IMR-90 (cell line): ENCODE results near the gene PPM1G. TPM values are rescaled to one million over a fixed set of nuclear protein-coding genes. Genes with fewer than 3 reads are reported as not detected.

ENCODE experiments used
- ATAC-seq: fragments of 200-7000 bp; cut with Tn5 transposase; 2 replicates; pipeline ENCODE4 v1.9.1; 2020; ENCODE audit warnings: low read depth, mild to moderate bottlenecking, moderate library complexity
- BruUV-seq: library from RNA; stranded (reverse); fragments of 400-500 nt; replicated peaks from 2 replicates; lab custom pipeline; 2021; lab: Mats Ljungman, UMichigan
- CTCF ChIA-PET: fragments of 300-600 bp; formaldehyde crosslinking; extraction: SDS; loops from one replicate; lab custom pipeline; 2021; ENCODE audit warnings: antibody characterized with exemption; lab: Yijun Ruan, JAX
- POLR2A ChIA-PET: fragments of 300-600 bp; sonication (Branson Sonifier 250); formaldehyde crosslinking; loops from one replicate; lab custom pipeline; 2022; ENCODE audit warnings: antibody characterized with exemption; ENCODE audit not compliant: unreplicated experiment; lab: Charles Lee
- DNase-seq: peaks from one replicate; pipeline ENCODE4 v3.0.0; 2013
- H2AFZ ChIP-seq: replicated peaks from 2 replicates; pipeline ENCODE3; 2013; ENCODE audit warnings: low read length, mild to moderate bottlenecking; ENCODE audit not compliant: poor library complexity
- H2AK5ac ChIP-seq: 2 replicates; pipeline ENCODE4 v1.6.1; 2013; ENCODE audit warnings: low read depth, low read length, inconsistent platforms
- H2AK9ac ChIP-seq: replicated peaks from 2 replicates; pipeline ENCODE3; 2013; ENCODE audit warnings: mild to moderate bottlenecking, low read depth, low read length, moderate library complexity; ENCODE audit not compliant: poor library complexity
- H2BK120ac ChIP-seq: 2 replicates; pipeline ENCODE4 v1.6.1; 2013; ENCODE audit warnings: low read depth, low read length, inconsistent platforms
- H2BK15ac ChIP-seq: 3 replicates; pipeline ENCODE4 v1.6.1; 2013; ENCODE audit warnings: low read depth, low read length, inconsistent platforms
- H2BK20ac ChIP-seq: 2 replicates; pipeline ENCODE4 v1.6.1; 2013; ENCODE audit warnings: low read depth, mild to moderate bottlenecking, inconsistent platforms, low read length, moderate library complexity
- H2BK5ac ChIP-seq: 2 replicates; pipeline ENCODE4 v1.6.1; 2013; ENCODE audit warnings: mild to moderate bottlenecking, low read depth, low read length, inconsistent platforms; ENCODE audit not compliant: poor library complexity, severe bottlenecking
- H3K14ac ChIP-seq: replicated peaks from 2 replicates; pipeline ENCODE4 v1.6.1; 2013; ENCODE audit warnings: low read depth, low read length, inconsistent platforms
- H3K18ac ChIP-seq: 2 replicates; pipeline ENCODE4 v1.6.1; 2013; ENCODE audit warnings: low read depth, low read length, control low read depth
- H3K23ac ChIP-seq: 2 replicates; pipeline ENCODE4 v1.6.1; 2013; ENCODE audit warnings: low read depth, low read length, inconsistent platforms
- H3K27ac ChIP-seq: 2 replicates; pipeline ENCODE4 v1.5.1; 2013; ENCODE audit warnings: mild to moderate bottlenecking, control low read depth, low read length; ENCODE audit not compliant: insufficient read depth
- H3K27me3 ChIP-seq: 2 replicates; pipeline ENCODE4 v1.6.1; 2013; ENCODE audit warnings: low read length; ENCODE audit not compliant: control insufficient read depth, insufficient read depth
- H3K36me3 ChIP-seq: 2 replicates; pipeline ENCODE4 v1.6.1; 2013; ENCODE audit warnings: low read length, mixed read lengths; ENCODE audit not compliant: control insufficient read depth, insufficient read depth
- H3K4ac ChIP-seq: 2 replicates; pipeline ENCODE4 v1.6.1; 2013; ENCODE audit warnings: low read depth, low read length, inconsistent platforms
- H3K4me1 ChIP-seq: 2 replicates; pipeline ENCODE4 v1.6.1; 2013; ENCODE audit warnings: low read length, mixed read lengths; ENCODE audit not compliant: control insufficient read depth, insufficient read depth
- H3K4me2 ChIP-seq: 2 replicates; pipeline ENCODE4 v1.6.1; 2013; ENCODE audit warnings: low read depth, mild to moderate bottlenecking, control low read depth, low read length, moderate library complexity
- H3K4me3 ChIP-seq: 2 replicates; pipeline ENCODE4 v1.5.1; 2013; ENCODE audit warnings: low read depth, mild to moderate bottlenecking, control low read depth, low read length, moderate library complexity; ENCODE audit not compliant: insufficient read depth
- H3K56ac ChIP-seq: 2 replicates; pipeline ENCODE4 v1.6.1; 2013; ENCODE audit warnings: low read length, inconsistent platforms; ENCODE audit not compliant: insufficient read depth; ENCODE audit errors: extremely low read depth
- H3K79me1 ChIP-seq, 2 experiments: 2 replicates each; pipeline ENCODE4 v1.6.1; 2013; ENCODE audit warnings: low read length in 2 of 2, inconsistent platforms in 1 of 2, low read depth in 1 of 2
- H3K9ac ChIP-seq: 2 replicates; pipeline ENCODE4 v1.6.1; 2013; ENCODE audit warnings: low read depth, low read length, control low read depth
- H3K9me1 ChIP-seq: 2 replicates; pipeline ENCODE4 v1.6.1; 2013; ENCODE audit warnings: low read length, inconsistent platforms; ENCODE audit not compliant: insufficient read depth
- H3K9me3 ChIP-seq: 2 replicates; pipeline ENCODE4 v1.6.1; 2013; ENCODE audit warnings: low read length; ENCODE audit not compliant: control insufficient read depth, insufficient read depth
- H4K20me1 ChIP-seq: 2 replicates; pipeline ENCODE4 v1.6.1; 2013; ENCODE audit warnings: low read length, inconsistent platforms; ENCODE audit not compliant: insufficient read depth
- H4K5ac ChIP-seq: 2 replicates; pipeline ENCODE4 v1.6.1; 2013; ENCODE audit warnings: mild to moderate bottlenecking, low read depth, low read length, control low read depth
- H4K8ac ChIP-seq, 2 experiments: 2 replicates each; pipeline ENCODE4 v1.6.1; 2013; ENCODE audit warnings: low read depth in 2 of 2, low read length in 2 of 2, control low read depth in 1 of 2, inconsistent platforms in 1 of 2
- H4K91ac ChIP-seq: 2 replicates; pipeline ENCODE4 v1.6.1; 2013; ENCODE audit warnings: low read depth, low read length, inconsistent platforms; ENCODE audit not compliant: insufficient read depth
- MAFK ChIP-seq: IDR thresholded peaks from 2 replicates; pipeline ENCODE4 v1.6.1; 2012; ENCODE audit warnings: low read depth, low read length, improper control_type of control experiment
- RCOR1 ChIP-seq: IDR thresholded peaks from 2 replicates; pipeline ENCODE4 v1.6.1; 2012; ENCODE audit warnings: mild to moderate bottlenecking, low read length, improper control_type of control experiment; ENCODE audit not compliant: insufficient replicate concordance
- RFX5 ChIP-seq: IDR thresholded peaks from 2 replicates; pipeline ENCODE4 v1.8.0; 2012; ENCODE audit warnings: low read depth, mild to moderate bottlenecking, low read length, moderate library complexity
- WGBS, 2 experiments: methylation state at CpG; one replicate each; pipeline versions ENCODE4 v1.1.5 to v1.1.7; 2013; ENCODE audit warnings: missing lambda C conversion rate in 2 of 2; ENCODE audit not compliant: insufficient read length in 1 of 2; ENCODE audit errors: extremely low coverage in 2 of 2; 5-methylcytosine and 5-hydroxymethylcytosine counted together
- dilution Hi-C: fragments of 300-500 bp; cut with HindIII; formaldehyde crosslinking; loops from one replicate; pipeline ENCODE4 v1.14.3; 2018; ENCODE audit warnings: low sequenced_read_pairs; ENCODE audit not compliant: unreplicated experiment
- in situ Hi-C: fragments of 300-500 bp; cut with MboI; formaldehyde crosslinking; loops from 3 replicates; pipeline ENCODE4 v1.14.3; 2019; ENCODE audit warnings: low sequenced_read_pairs, inconsistent platforms, mixed read lengths
- intact Hi-C: fragments of 100-400 bp; cut with micrococcal nuclease; formaldehyde crosslinking; loops from 2 replicates; pipeline ENCODE4 v1.10.0; 2022
- polyA plus RNA-seq, 3 experiments: library from polyadenylated mRNA; depleted of rRNA; stranded (reverse); fragments of >200 nt; gene quantifications; 2 replicates each; pipeline ENCODE4 v1.2.3, GENCODE V29; 2012; ENCODE audit warnings: low replicate concordance in 1 of 3
- total RNA-seq: library from RNA; depleted of rRNA; stranded (reverse); fragments of >200 nt; gene quantifications from 2 replicates; pipeline ENCODE4 v1.2.3, GENCODE V29; 2012
- TF ChIP-seq, protein P1 (sequence below): fragments of 150-350 bp; IDR thresholded peaks from 2 replicates; pipeline ENCODE4 v1.6.1; 2016; ENCODE audit warnings: low read depth, mild to moderate bottlenecking, low read length, moderate library complexity, borderline replicate concordance
- TF ChIP-seq, protein P2 (sequence below): conservative IDR thresholded peaks from 2 replicates; pipeline ENCODE4 v1.5.1; 2012; ENCODE audit warnings: mild to moderate bottlenecking, low read depth, low read length, improper control_type of control experiment
- TF ChIP-seq, protein P3 (sequence below): fragments of 150-350 bp; IDR thresholded peaks from 2 replicates; pipeline ENCODE4 v1.6.1; 2017; ENCODE audit warnings: mild to moderate bottlenecking, antibody characterized with exemption, low read length, low read depth

PPM1G gene
- total and polyA plus RNA-seq, 2 of the 4 experiments (the other 2 are of a cell fraction), result 57.6 to 95.9 TPM

DNA sequence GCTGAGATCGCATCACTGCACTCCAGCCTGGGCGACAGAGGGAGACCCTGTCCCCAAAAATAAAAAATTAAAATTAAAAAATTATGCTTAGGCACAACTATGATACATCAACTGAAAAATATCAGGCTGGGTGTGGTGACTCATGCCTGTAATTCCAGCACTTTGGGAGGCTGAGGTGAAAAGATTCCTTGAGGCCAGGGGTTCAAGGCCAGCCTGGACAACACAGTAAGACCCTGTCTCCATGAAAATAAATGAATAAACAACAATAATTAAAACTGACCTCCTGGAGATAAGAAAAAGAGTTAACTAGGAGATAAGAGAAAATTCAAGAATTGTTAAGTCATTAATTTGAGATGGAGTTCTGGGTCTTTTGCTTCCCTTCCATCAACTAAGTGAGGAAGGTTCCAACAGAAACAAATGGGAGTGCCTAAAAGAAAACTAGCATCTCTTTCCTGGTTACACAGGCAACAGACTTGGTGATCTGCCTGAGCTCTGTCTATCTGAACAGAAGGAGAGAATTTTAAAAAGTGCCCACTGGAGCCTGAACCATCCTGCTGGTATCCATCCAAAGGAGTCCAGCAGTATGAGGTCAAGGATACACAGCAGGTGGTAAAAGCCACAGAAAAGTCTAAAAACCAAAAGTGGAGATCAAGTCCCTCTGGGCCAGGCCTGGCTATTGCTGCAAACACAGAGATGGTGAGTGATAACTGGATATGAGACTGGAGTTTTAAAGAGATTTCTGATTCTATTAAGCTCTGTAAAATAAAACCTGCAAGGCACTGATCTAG, 8.8 kb downstream of the PPM1G start:
- no peak overlapping the region for H3K4me3 ChIP-seq
- intact Hi-C loops, result loop anchor here (10.0 kb wide), 1 partner anchor 224 kb away; the partner anchor contains the start of genes CCDC121 and GPN1
- peaks cover 44% of the 10 kb centered on the region for H4K20me1 ChIP-seq

More for the DNA sequence above, 8.8 kb downstream of the PPM1G start:
- Histone ChIP-seq H3K27ac (no peak overlapping the region), H4K91ac (no peak overlapping the region), H3K36me3 (peaks cover 5% of the 10 kb centered on the region; the same call in 1 of the 2 replicates), H4K5ac (no peak overlapping the region), H2AFZ (no peak overlapping the region), H2BK15ac (no peak overlapping the region), H3K27me3 (no peaks in the 10 kb centered on the region), H3K79me1 (peaks cover 9 to 37% of the 10 kb centered on the region in 2 experiments), H3K23ac (no peak overlapping the region), H2AK9ac (no peak overlapping the region), H3K9me1 (no peaks in the 10 kb centered on the region), H3K56ac (no peak overlapping the region), H2BK5ac (no peak overlapping the region), H3K18ac (no peak overlapping the region), H3K4ac (no peak overlapping the region), H4K8ac (no peak overlapping the region), H2BK120ac (no peak overlapping the region), H3K9ac (no peak overlapping the region), H2AK5ac (no peak overlapping the region), H3K4me2 (no peak overlapping the region), H2BK20ac (no peak overlapping the region), H3K9me3 (no peaks in the 10 kb centered on the region), H3K14ac (no peak overlapping the region), H3K4me1 (no peaks in the 10 kb centered on the region)
- no CpG with 5 or more reads among the region's 2 CpGs for WGBS, 2 experiments
- ATAC-seq (peak; percentile 21; the same call in 1 of the 2 replicates), DNase-seq (no peak)
- no TSS peak for BruUV-seq
- ChIA-PET POLR2A (no interaction called here), CTCF (no interaction called here)
- in situ Hi-C loops, result no loop called here
- dilution Hi-C loops, result no loop called here
- TF ChIP-seq, protein P1, sequence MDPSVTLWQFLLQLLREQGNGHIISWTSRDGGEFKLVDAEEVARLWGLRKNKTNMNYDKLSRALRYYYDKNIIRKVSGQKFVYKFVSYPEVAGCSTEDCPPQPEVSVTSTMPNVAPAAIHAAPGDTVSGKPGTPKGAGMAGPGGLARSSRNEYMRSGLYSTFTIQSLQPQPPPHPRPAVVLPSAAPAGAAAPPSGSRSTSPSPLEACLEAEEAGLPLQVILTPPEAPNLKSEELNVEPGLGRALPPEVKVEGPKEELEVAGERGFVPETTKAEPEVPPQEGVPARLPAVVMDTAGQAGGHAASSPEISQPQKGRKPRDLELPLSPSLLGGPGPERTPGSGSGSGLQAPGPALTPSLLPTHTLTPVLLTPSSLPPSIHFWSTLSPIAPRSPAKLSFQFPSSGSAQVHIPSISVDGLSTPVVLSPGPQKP, result no peak
- TF ChIP-seq RCOR1 (no peak), RFX5 (no peak), MAFK (no peak)
- TF ChIP-seq, protein P2, sequence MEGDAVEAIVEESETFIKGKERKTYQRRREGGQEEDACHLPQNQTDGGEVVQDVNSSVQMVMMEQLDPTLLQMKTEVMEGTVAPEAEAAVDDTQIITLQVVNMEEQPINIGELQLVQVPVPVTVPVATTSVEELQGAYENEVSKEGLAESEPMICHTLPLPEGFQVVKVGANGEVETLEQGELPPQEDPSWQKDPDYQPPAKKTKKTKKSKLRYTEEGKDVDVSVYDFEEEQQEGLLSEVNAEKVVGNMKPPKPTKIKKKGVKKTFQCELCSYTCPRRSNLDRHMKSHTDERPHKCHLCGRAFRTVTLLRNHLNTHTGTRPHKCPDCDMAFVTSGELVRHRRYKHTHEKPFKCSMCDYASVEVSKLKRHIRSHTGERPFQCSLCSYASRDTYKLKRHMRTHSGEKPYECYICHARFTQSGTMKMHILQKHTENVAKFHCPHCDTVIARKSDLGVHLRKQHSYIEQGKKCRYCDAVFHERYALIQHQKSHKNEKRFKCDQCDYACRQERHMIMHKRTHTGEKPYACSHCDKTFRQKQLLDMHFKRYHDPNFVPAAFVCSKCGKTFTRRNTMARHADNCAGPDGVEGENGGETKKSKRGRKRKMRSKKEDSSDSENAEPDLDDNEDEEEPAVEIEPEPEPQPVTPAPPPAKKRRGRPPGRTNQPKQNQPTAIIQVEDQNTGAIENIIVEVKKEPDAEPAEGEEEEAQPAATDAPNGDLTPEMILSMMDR, result no peak
- TF ChIP-seq, protein P3, sequence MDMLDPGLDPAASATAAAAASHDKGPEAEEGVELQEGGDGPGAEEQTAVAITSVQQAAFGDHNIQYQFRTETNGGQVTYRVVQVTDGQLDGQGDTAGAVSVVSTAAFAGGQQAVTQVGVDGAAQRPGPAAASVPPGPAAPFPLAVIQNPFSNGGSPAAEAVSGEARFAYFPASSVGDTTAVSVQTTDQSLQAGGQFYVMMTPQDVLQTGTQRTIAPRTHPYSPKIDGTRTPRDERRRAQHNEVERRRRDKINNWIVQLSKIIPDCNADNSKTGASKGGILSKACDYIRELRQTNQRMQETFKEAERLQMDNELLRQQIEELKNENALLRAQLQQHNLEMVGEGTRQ, result no peak
